Measurements from ENCODE around the gene LRRN3.

LRRN3 gene

GRCh38 chr7:111053035-111053434 is 37.9 kb upstream of the LRRN3 start:
- Histone ChIP-seq H3K9me3 (replicated peaks; ENCODE audit: insufficient read depth, low read length) (no peaks in the 10 kb centered on the region), H3K79me2 (ENCODE audit: low read length) (no peaks in the 10 kb centered on the region), H3K36me3 (replicated peaks; ENCODE audit: insufficient read depth, low read length) (no peaks in the 10 kb centered on the region), H2AFZ (ENCODE audit: low read length) (no peak overlapping the region), H3K9me2 (replicated peaks; ENCODE audit: insufficient read depth, low read length) (no peaks in the 10 kb centered on the region), H4K20me1 (ENCODE audit: insufficient read depth, low read length) (no peaks in the 10 kb centered on the region), H3K4me2 (ENCODE audit: low read depth, low read length) (no peak overlapping the region), H3K4me1 (ENCODE audit: low read length) (no peaks in the 10 kb centered on the region), H3F3A (ENCODE audit: insufficient read depth, low read length) (no peaks in the 10 kb centered on the region), H3K9ac (ENCODE audit: low read length) (no peak overlapping the region), H3K27me3 (replicated peaks; ENCODE audit: insufficient read depth, low read length) (no peaks in the 10 kb centered on the region), H3K27ac (ENCODE audit: low read length) (no peak overlapping the region), H3K4me3 (ENCODE audit: low read length) (no peak overlapping the region)
- DNase-seq = no peak
- TF ChIP-seq, protein P1, sequence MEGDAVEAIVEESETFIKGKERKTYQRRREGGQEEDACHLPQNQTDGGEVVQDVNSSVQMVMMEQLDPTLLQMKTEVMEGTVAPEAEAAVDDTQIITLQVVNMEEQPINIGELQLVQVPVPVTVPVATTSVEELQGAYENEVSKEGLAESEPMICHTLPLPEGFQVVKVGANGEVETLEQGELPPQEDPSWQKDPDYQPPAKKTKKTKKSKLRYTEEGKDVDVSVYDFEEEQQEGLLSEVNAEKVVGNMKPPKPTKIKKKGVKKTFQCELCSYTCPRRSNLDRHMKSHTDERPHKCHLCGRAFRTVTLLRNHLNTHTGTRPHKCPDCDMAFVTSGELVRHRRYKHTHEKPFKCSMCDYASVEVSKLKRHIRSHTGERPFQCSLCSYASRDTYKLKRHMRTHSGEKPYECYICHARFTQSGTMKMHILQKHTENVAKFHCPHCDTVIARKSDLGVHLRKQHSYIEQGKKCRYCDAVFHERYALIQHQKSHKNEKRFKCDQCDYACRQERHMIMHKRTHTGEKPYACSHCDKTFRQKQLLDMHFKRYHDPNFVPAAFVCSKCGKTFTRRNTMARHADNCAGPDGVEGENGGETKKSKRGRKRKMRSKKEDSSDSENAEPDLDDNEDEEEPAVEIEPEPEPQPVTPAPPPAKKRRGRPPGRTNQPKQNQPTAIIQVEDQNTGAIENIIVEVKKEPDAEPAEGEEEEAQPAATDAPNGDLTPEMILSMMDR (IDR thresholded peaks at IDR 0.05; ENCODE audit: low read length) = no peak
- TF ChIP-seq EZH2phosphoT487 (IDR thresholded peaks at IDR 0.05; ENCODE audit: low read length) = no peak
- TF ChIP-seq EZH2 (optimal IDR thresholded peaks at IDR 0.05; ENCODE audit: low read depth, low read length) = no peak

DNA sequence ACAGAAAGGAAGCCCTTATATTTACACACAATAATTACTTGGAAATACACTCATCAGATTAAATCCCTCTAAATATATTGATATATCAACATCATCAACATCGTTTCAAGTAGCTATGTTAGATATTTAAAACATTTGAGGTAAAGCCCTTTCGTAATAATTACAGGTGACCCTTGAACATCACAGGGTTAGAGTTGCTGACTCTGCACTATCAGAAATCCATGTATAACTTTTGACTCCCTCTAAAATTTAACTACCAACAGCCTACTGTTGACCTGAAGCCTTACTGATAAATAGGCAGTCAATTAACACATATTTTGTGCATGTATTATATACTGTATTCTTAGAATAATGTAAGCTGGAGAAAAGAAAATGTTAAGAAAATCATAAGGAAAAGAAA is 34.6 kb upstream of the LRRN3 start:
- Histone ChIP-seq H3K4me3 (ENCODE audit: low read length) (no peak overlapping the region), H3K27me3 (replicated peaks; ENCODE audit: insufficient read depth, low read length) (no peaks in the 10 kb centered on the region), H3K4me1 (ENCODE audit: low read length) (no peaks in the 10 kb centered on the region), H3K4me2 (ENCODE audit: low read depth, low read length) (no peak overlapping the region), H3K9ac (ENCODE audit: low read length) (no peak overlapping the region), H3K79me2 (ENCODE audit: low read length) (no peaks in the 10 kb centered on the region), H3K36me3 (replicated peaks; ENCODE audit: insufficient read depth, low read length) (no peaks in the 10 kb centered on the region), H3K9me2 (replicated peaks; ENCODE audit: insufficient read depth, low read length) (no peaks in the 10 kb centered on the region), H3F3A (ENCODE audit: insufficient read depth, low read length) (no peaks in the 10 kb centered on the region), H4K20me1 (ENCODE audit: insufficient read depth, low read length) (no peaks in the 10 kb centered on the region), H3K27ac (ENCODE audit: low read length) (no peak overlapping the region), H3K9me3 (replicated peaks; ENCODE audit: insufficient read depth, low read length) (no peaks in the 10 kb centered on the region), H2AFZ (ENCODE audit: low read length) (no peak overlapping the region)
- no peak for DNase-seq
- TF ChIP-seq EZH2 (optimal IDR thresholded peaks at IDR 0.05; ENCODE audit: low read depth, low read length) = no peak
- no peak for TF ChIP-seq EZH2phosphoT487 (IDR thresholded peaks at IDR 0.05; ENCODE audit: low read length)
- TF ChIP-seq, protein P1 (IDR thresholded peaks at IDR 0.05; ENCODE audit: low read length) = no peak

DNA sequence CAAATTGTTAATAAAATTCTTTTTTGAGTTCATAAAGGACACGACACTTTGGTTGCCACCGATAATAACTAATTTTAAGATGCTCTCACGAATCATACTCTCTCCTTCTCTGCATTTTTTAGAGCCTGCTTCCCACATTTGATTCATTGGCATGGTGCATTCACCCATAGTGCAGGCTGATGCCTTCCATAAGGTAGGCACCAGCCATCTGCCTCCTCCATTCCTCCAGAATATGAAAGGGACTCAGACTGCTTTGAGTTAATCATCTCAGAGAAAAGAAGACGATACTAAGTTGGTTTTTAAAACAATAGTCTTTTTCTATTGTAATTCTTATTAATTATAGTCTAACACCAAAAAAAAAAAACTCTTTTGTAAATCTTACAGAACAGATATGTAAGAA is 33.9 kb upstream of the LRRN3 start:
- H3K9me2 ChIP-seq (replicated peaks; ENCODE audit: insufficient read depth, low read length) = no peaks in the 10 kb centered on the region
- no peaks in the 10 kb centered on the region for H3K4me1 ChIP-seq (ENCODE audit: low read length)
- TF ChIP-seq EZH2phosphoT487 (IDR thresholded peaks at IDR 0.05; ENCODE audit: low read length) (no peak), EZH2 (optimal IDR thresholded peaks at IDR 0.05; ENCODE audit: low read depth, low read length) (no peak)
- TF ChIP-seq, protein P1 (IDR thresholded peaks at IDR 0.05; ENCODE audit: low read length) = no peak
- H3K36me3 ChIP-seq (replicated peaks; ENCODE audit: insufficient read depth, low read length) = no peaks in the 10 kb centered on the region
- H3K79me2 ChIP-seq (ENCODE audit: low read length) = no peaks in the 10 kb centered on the region
- H2AFZ ChIP-seq (ENCODE audit: low read length) = no peak overlapping the region
- no peaks in the 10 kb centered on the region for H3K27me3 ChIP-seq (replicated peaks; ENCODE audit: insufficient read depth, low read length)
- no peak for DNase-seq
- no peak overlapping the region for H3K4me2 ChIP-seq (ENCODE audit: low read depth, low read length)
- no peak overlapping the region for H3K9ac ChIP-seq (ENCODE audit: low read length)
- H3K4me3 ChIP-seq (ENCODE audit: low read length) = no peak overlapping the region
- H3F3A ChIP-seq (ENCODE audit: insufficient read depth, low read length) = no peaks in the 10 kb centered on the region
- no peaks in the 10 kb centered on the region for H4K20me1 ChIP-seq (ENCODE audit: insufficient read depth, low read length)
- no peak overlapping the region for H3K27ac ChIP-seq (ENCODE audit: low read length)
- no peaks in the 10 kb centered on the region for H3K9me3 ChIP-seq (replicated peaks; ENCODE audit: insufficient read depth, low read length)
